Mucosa of stomach (tissue), 1 donor: ENCODE data around the gene SPEF1.

Experiments used
- H3K27me3 ChIP-seq: one replicate; pipeline ENCODE4 v1.7.0; 2013; ENCODE audit warnings: mild to moderate bottlenecking, low read length; ENCODE audit not compliant: control insufficient read depth, insufficient read depth
- H3K36me3 ChIP-seq: one replicate; pipeline ENCODE4 v1.7.0; 2013; ENCODE audit warnings: low read length; ENCODE audit not compliant: control insufficient read depth, insufficient read depth
- H3K4me1 ChIP-seq: one replicate; pipeline ENCODE4 v1.7.0; 2013; ENCODE audit warnings: mild to moderate bottlenecking, low read length; ENCODE audit not compliant: control insufficient read depth, insufficient read depth
- H3K4me3 ChIP-seq: one replicate; pipeline ENCODE4 v1.7.0; 2013; ENCODE audit warnings: low read length
- H3K9ac ChIP-seq: one replicate; pipeline ENCODE4 v1.7.0; 2013; ENCODE audit warnings: mild to moderate bottlenecking, low read length, moderate library complexity
- H3K9me3 ChIP-seq: one replicate; pipeline ENCODE4 v1.7.0; 2013; ENCODE audit warnings: mild to moderate bottlenecking, low read length, moderate library complexity; ENCODE audit not compliant: control insufficient read depth
- donor health status: Pancreatic carcinoma.

Gene SPEF1

GRCh38 chr20:3757268-3757667, 24.0 kb downstream of the SPEF1 start:
- H3K4me1 ChIP-seq: peaks cover 8% of the 10 kb centered on the region
- no peaks in the 10 kb centered on the region for H3K27me3 ChIP-seq
- H3K9me3 ChIP-seq: no peaks in the 10 kb centered on the region
- H3K36me3 ChIP-seq: no peaks in the 10 kb centered on the region
- H3K4me3 ChIP-seq: no peak overlapping the region
- no peak overlapping the region for H3K9ac ChIP-seq

GRCh38 chr20:3755814-3756480, 25.3 kb downstream of the SPEF1 start:
- H3K4me1 ChIP-seq: peaks cover 17% of the 10 kb centered on the region
- H3K27me3 ChIP-seq: peaks cover 2% of the 10 kb centered on the region
- no peaks in the 10 kb centered on the region for H3K36me3 ChIP-seq
- H3K9ac ChIP-seq: no peak overlapping the region
- no peaks in the 10 kb centered on the region for H3K9me3 ChIP-seq
- H3K4me3 ChIP-seq: no peak overlapping the region

GRCh38 chr20:3755269-3755668, 26.0 kb downstream of the SPEF1 start:
- no peaks in the 10 kb centered on the region for H3K36me3 ChIP-seq
- peaks cover 9% of the 10 kb centered on the region for H3K27me3 ChIP-seq
- H3K9me3 ChIP-seq: no peaks in the 10 kb centered on the region
- H3K4me3 ChIP-seq: no peak overlapping the region
- H3K4me1 ChIP-seq: peaks cover 19% of the 10 kb centered on the region
- no peak overlapping the region for H3K9ac ChIP-seq

- H3K9ac ChIP-seq: no peak overlapping the region
Measured at GRCh38 chr20:3754276-3754630, 27.0 kb downstream of the SPEF1 start.

GRCh38 chr20:3753501-3754275, 27.6 kb downstream of the SPEF1 start:
- Histone ChIP-seq H3K36me3 (no peaks in the 10 kb centered on the region), H3K4me1 (peaks cover 29% of the 10 kb centered on the region), H3K9me3 (no peaks in the 10 kb centered on the region), H3K4me3 (no peak overlapping the region), H3K9ac (no peak overlapping the region), H3K27me3 (peaks cover 24% of the 10 kb centered on the region)

More at GRCh38 chr20:3754276-3754630, 27.0 kb downstream of the SPEF1 start:
- Histone ChIP-seq H3K36me3 (no peaks in the 10 kb centered on the region), H3K9me3 (no peaks in the 10 kb centered on the region), H3K27me3 (peaks cover 19% of the 10 kb centered on the region), H3K4me3 (no peak overlapping the region), H3K4me1 (peaks cover 29% of the 10 kb centered on the region)

- Histone ChIP-seq H3K27me3 (peaks cover 24% of the 10 kb centered on the region), H3K4me3 (no peak overlapping the region), H3K9me3 (no peaks in the 10 kb centered on the region), H3K9ac (no peak overlapping the region), H3K36me3 (no peaks in the 10 kb centered on the region), H3K4me1 (peaks cover 29% of the 10 kb centered on the region)
Measured at GRCh38 chr20:3753098-3753497, 28.1 kb downstream of the SPEF1 start.

GRCh38 chr20:3752386-3752759, 28.9 kb downstream of the SPEF1 start:
- Histone ChIP-seq H3K27me3 (peaks cover 24% of the 10 kb centered on the region), H3K36me3 (no peaks in the 10 kb centered on the region), H3K4me1 (peaks cover 29% of the 10 kb centered on the region), H3K9ac (peak overlapping the region; percentile 3), H3K4me3 (peak overlapping the region; percentile 19), H3K9me3 (no peaks in the 10 kb centered on the region)

GRCh38 chr20:3751675-3752385, 29.4 kb downstream of the SPEF1 start:
- H3K4me1 ChIP-seq: peaks cover 29% of the 10 kb centered on the region
- no peaks in the 10 kb centered on the region for H3K36me3 ChIP-seq
- no peaks in the 10 kb centered on the region for H3K9me3 ChIP-seq
- peak overlapping the region; percentile 3 for H3K9ac ChIP-seq
- H3K27me3 ChIP-seq: peaks cover 24% of the 10 kb centered on the region
- H3K4me3 ChIP-seq: peak overlapping the region; percentile 19

GRCh38 chr20:3751305-3751674, 30.0 kb downstream of the SPEF1 start:
- H3K4me1 ChIP-seq: peaks cover 29% of the 10 kb centered on the region
- no peaks in the 10 kb centered on the region for H3K9me3 ChIP-seq
- no peaks in the 10 kb centered on the region for H3K36me3 ChIP-seq
- H3K9ac ChIP-seq: no peak overlapping the region
- H3K27me3 ChIP-seq: peaks cover 24% of the 10 kb centered on the region
- no peak overlapping the region for H3K4me3 ChIP-seq

GRCh38 chr20:3749689-3750531, 31.3 kb downstream of the SPEF1 start:
- Histone ChIP-seq H3K9ac (no peak overlapping the region), H3K36me3 (no peaks in the 10 kb centered on the region), H3K27me3 (peaks cover 24% of the 10 kb centered on the region), H3K4me1 (peaks cover 30% of the 10 kb centered on the region), H3K4me3 (no peak overlapping the region), H3K9me3 (no peaks in the 10 kb centered on the region)

GRCh38 chr20:3749087-3749688, 32.1 kb downstream of the SPEF1 start:
- Histone ChIP-seq H3K9ac (no peak overlapping the region), H3K4me1 (peaks cover 36% of the 10 kb centered on the region), H3K4me3 (no peak overlapping the region), H3K36me3 (no peaks in the 10 kb centered on the region), H3K27me3 (peaks cover 24% of the 10 kb centered on the region), H3K9me3 (no peaks in the 10 kb centered on the region)
